ENCODE data around the gene KLF13. TPM values are rescaled to one million over a fixed set of nuclear protein-coding genes. Genes with fewer than 3 reads are reported as not detected.

Gene KLF13
- total RNA-seq, 1 donor from 2014 or later: 141 TPM

DNA sequence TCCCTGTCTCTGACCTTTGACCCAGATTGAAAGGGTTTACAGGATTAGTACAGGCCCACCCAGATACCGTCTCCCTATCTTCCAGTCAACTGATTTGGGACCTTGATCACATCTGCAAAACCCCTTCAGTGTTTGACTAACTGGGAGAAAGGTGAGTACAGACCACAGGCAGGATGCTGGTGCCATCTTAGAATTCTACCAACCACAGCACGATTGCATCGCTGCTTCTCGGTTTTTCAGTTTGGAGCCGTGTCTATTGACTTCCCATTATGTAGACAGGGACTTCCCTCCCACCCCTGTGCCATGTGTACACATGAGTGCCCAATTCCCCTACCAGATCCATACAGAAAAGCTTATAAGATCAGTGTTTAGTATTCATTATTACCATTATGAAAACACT lies 6.6 kb upstream of the KLF13 start:
- H3K27ac Mint-ChIP-seq (ENCODE audit: unreplicated experiment): no peak overlapping the region
- peaks cover 37% of the 10 kb centered on the region for H3K4me1 Mint-ChIP-seq (ENCODE audit: low read depth, unreplicated experiment)
- H3K4me3 Mint-ChIP-seq (ENCODE audit: unreplicated experiment): no peak overlapping the region
- TF ChIP-seq, protein P1, sequence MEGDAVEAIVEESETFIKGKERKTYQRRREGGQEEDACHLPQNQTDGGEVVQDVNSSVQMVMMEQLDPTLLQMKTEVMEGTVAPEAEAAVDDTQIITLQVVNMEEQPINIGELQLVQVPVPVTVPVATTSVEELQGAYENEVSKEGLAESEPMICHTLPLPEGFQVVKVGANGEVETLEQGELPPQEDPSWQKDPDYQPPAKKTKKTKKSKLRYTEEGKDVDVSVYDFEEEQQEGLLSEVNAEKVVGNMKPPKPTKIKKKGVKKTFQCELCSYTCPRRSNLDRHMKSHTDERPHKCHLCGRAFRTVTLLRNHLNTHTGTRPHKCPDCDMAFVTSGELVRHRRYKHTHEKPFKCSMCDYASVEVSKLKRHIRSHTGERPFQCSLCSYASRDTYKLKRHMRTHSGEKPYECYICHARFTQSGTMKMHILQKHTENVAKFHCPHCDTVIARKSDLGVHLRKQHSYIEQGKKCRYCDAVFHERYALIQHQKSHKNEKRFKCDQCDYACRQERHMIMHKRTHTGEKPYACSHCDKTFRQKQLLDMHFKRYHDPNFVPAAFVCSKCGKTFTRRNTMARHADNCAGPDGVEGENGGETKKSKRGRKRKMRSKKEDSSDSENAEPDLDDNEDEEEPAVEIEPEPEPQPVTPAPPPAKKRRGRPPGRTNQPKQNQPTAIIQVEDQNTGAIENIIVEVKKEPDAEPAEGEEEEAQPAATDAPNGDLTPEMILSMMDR (IDR thresholded peaks at IDR 0.05; ENCODE audit: partially characterized antibody, unreplicated experiment): no peak
- DNase-seq: no peak
- H3K27me3 Mint-ChIP-seq (ENCODE audit: unreplicated experiment): peaks cover 8% of the 10 kb centered on the region
- H3K9me3 Mint-ChIP-seq (ENCODE audit: unreplicated experiment): peaks cover 9% of the 10 kb centered on the region
- no peaks in the 10 kb centered on the region for H3K36me3 Mint-ChIP-seq (ENCODE audit: unreplicated experiment)

DNA sequence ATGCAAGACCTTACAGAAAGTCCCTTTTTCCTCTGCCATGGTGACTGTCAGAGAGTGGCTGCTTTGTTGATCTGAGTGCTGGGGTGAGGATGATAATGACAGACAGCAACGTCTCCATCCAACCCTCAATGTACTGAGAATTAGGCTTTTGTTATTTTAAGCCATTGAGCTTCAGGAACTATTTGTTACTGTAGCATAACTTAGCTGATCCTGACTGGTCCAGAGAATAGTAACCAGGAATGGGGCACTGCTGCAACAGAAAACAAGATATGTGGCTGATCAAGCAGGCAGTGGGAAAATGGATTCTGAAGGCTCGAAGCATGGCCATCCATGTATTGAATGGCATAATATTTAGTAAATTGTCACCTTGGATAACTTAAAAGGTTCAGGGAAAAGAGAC lies 5.2 kb upstream of the KLF13 start:
- no peak overlapping the region for H3K27ac Mint-ChIP-seq (ENCODE audit: unreplicated experiment)

GRCh38 chr15:31322504-31322903 lies 4.1 kb upstream of the KLF13 start:
- TF ChIP-seq, protein P1 (IDR thresholded peaks at IDR 0.05; ENCODE audit: partially characterized antibody, unreplicated experiment): no peak
- H3K27ac Mint-ChIP-seq (ENCODE audit: unreplicated experiment): no peak overlapping the region
- no peak for DNase-seq
- peaks cover 9% of the 10 kb centered on the region for H3K9me3 Mint-ChIP-seq (ENCODE audit: unreplicated experiment)
- H3K4me3 Mint-ChIP-seq (ENCODE audit: unreplicated experiment): no peak overlapping the region
- peaks cover 12% of the 10 kb centered on the region for H3K27me3 Mint-ChIP-seq (ENCODE audit: unreplicated experiment)
- H3K4me1 Mint-ChIP-seq (ENCODE audit: low read depth, unreplicated experiment): peaks cover 36% of the 10 kb centered on the region
- H3K36me3 Mint-ChIP-seq (ENCODE audit: unreplicated experiment): no peaks in the 10 kb centered on the region

More for the DNA sequence above, 5.2 kb upstream of the KLF13 start:
- Mint-ChIP-seq H3K27me3 (ENCODE audit: unreplicated experiment) (peaks cover 12% of the 10 kb centered on the region), H3K4me3 (ENCODE audit: unreplicated experiment) (no peak overlapping the region), H3K9me3 (ENCODE audit: unreplicated experiment) (peaks cover 12% of the 10 kb centered on the region), H3K36me3 (ENCODE audit: unreplicated experiment) (no peaks in the 10 kb centered on the region), H3K4me1 (ENCODE audit: low read depth, unreplicated experiment) (peaks cover 39% of the 10 kb centered on the region)
- DNase-seq: no peak
- TF ChIP-seq, protein P1 (IDR thresholded peaks at IDR 0.05; ENCODE audit: partially characterized antibody, unreplicated experiment): no peak

- H3K4me3 Mint-ChIP-seq (ENCODE audit: unreplicated experiment): no peak overlapping the region
- H3K27ac Mint-ChIP-seq (ENCODE audit: unreplicated experiment): no peak overlapping the region
- peaks cover 31% of the 10 kb centered on the region for H3K4me1 Mint-ChIP-seq (ENCODE audit: low read depth, unreplicated experiment)
- DNase-seq: no peak
- H3K27me3 Mint-ChIP-seq (ENCODE audit: unreplicated experiment): peaks cover 14% of the 10 kb centered on the region
- peaks cover 11% of the 10 kb centered on the region for H3K9me3 Mint-ChIP-seq (ENCODE audit: unreplicated experiment)
- TF ChIP-seq, protein P1 (IDR thresholded peaks at IDR 0.05; ENCODE audit: partially characterized antibody, unreplicated experiment): no peak
- no peaks in the 10 kb centered on the region for H3K36me3 Mint-ChIP-seq (ENCODE audit: unreplicated experiment)
Observed at GRCh38 chr15:31323627-31324026, 3.0 kb upstream of the KLF13 start.

- DNase-seq: no peak
- Mint-ChIP-seq H3K4me3 (ENCODE audit: unreplicated experiment) (peak overlapping the region; percentile 87), H3K27ac (ENCODE audit: unreplicated experiment) (peak overlapping the region; percentile 96), H3K36me3 (ENCODE audit: unreplicated experiment) (no peaks in the 10 kb centered on the region), H3K4me1 (ENCODE audit: low read depth, unreplicated experiment) (peaks cover 31% of the 10 kb centered on the region), H3K9me3 (ENCODE audit: unreplicated experiment) (peaks cover 16% of the 10 kb centered on the region), H3K27me3 (ENCODE audit: unreplicated experiment) (peaks cover 20% of the 10 kb centered on the region)
- TF ChIP-seq, protein P1 (IDR thresholded peaks at IDR 0.05; ENCODE audit: partially characterized antibody, unreplicated experiment): no peak
Observed at GRCh38 chr15:31324186-31324585, 2.4 kb upstream of the KLF13 start.
